GM12878 (cell line): ENCODE data around the gene CARD16. TPM values are rescaled to one million over a fixed set of nuclear protein-coding genes. Genes with fewer than 3 reads are reported as not detected.
"Not testable (repeated sequence)": the region's sequence is repeated elsewhere in the genome, so short reads cannot be mapped to it uniquely, and the experiment has no call there.

ENCODE experiments used
- ATAC-seq: fragments of 200-7000 bp; cut with Tn5 transposase; 3 replicates; pipeline ENCODE4 v1.9.1; 2020; ENCODE audit warnings: mild to moderate bottlenecking, moderate library complexity
- BruUV-seq: library from RNA; stranded (reverse); fragments of 400-500 nt; replicated peaks from 2 replicates; lab custom pipeline; 2021; lab: Mats Ljungman, UMichigan
- CTCF ChIA-PET: fragments of 300-600 bp; sonication (Branson Sonifier 250); formaldehyde crosslinking; extraction: SDS; loops from one replicate; lab custom pipeline; 2021; ENCODE audit warnings: inconsistent platforms; lab: Yijun Ruan, JAX
- POLR2A ChIA-PET: fragments of 350-600 bp; formaldehyde crosslinking; extraction: SDS; loops from one replicate; lab custom pipeline; 2021; ENCODE audit warnings: inconsistent platforms; lab: Charles Lee
- RAD21 ChIA-PET: fragments of 300-600 bp; sonication (Branson Sonifier 250); formaldehyde crosslinking; loops from one replicate; lab custom pipeline; 2023; ENCODE audit warnings: antibody characterized with exemption; ENCODE audit not compliant: unreplicated experiment; lab: Charles Lee
- SMC1A ChIA-PET: fragments of 300-600 bp; sonication (Branson Sonifier 250); formaldehyde crosslinking; loops from one replicate; lab custom pipeline; 2023; ENCODE audit not compliant: unreplicated experiment, uncharacterized antibody; lab: Charles Lee
- DNase-seq: peaks from one replicate; pipeline ENCODE4 v3.0.0-alpha.2; 2011; ENCODE audit warnings: low read depth, low spot score
- FAIRE-seq: peaks from 3 replicates; lab custom pipeline; 2011; peaks lifted over from hg19 to GRCh38; lab: Jason Lieb, UNC
- H2AFZ ChIP-seq: 2 replicates; pipeline ENCODE4 v1.6.0; 2011; ENCODE audit warnings: low read depth, low read length, control low read depth; ENCODE audit not compliant: control insufficient read depth
- H3K27ac ChIP-seq: 2 replicates; pipeline ENCODE4 v1.5.1; 2011; ENCODE audit warnings: control low read depth; ENCODE audit not compliant: control insufficient read depth, insufficient read depth
- H3K27me3 ChIP-seq, 2 experiments: replicated peaks in 1 of 2; 2 replicates each; pipeline versions ENCODE4 v1.6.0 to v1.6.1; 2011; ENCODE audit warnings: low read length in 1 of 2; ENCODE audit not compliant: control insufficient read depth in 2 of 2, insufficient read depth in 2 of 2
- H3K36me3 ChIP-seq, 2 experiments: 2 replicates each; pipeline ENCODE4 v1.5.1; 2011; ENCODE audit warnings: low read length in 1 of 2; ENCODE audit not compliant: control insufficient read depth in 2 of 2, insufficient read depth in 2 of 2
- H3K4me1 ChIP-seq: 2 replicates; pipeline ENCODE4 v1.6.1; 2011; ENCODE audit warnings: mild to moderate bottlenecking, low read length, moderate library complexity, mixed read lengths; ENCODE audit not compliant: control insufficient read depth, insufficient read depth
- H3K4me2 ChIP-seq: 2 replicates; pipeline ENCODE4 v1.6.0; 2011; ENCODE audit warnings: control low read depth; ENCODE audit not compliant: control insufficient read depth, insufficient read depth
- H3K4me3 ChIP-seq: fragments of 200-600 bp; sonication (generic); 2 replicates; pipeline ENCODE4 v1.5.1; 2016
- H3K79me2 ChIP-seq: 2 replicates; pipeline ENCODE4 v1.6.0; 2011; ENCODE audit warnings: low read length; ENCODE audit not compliant: control insufficient read depth, insufficient read depth
- H3K9ac ChIP-seq: 2 replicates; pipeline ENCODE4 v1.8.0; 2011; ENCODE audit warnings: low read length, control low read depth, mixed read lengths; ENCODE audit not compliant: control insufficient read depth, insufficient read depth
- H3K9me3 ChIP-seq: replicated peaks from 3 replicates; pipeline ENCODE4 v1.5.1; 2011; ENCODE audit warnings: mild to moderate bottlenecking, low read length; ENCODE audit not compliant: control insufficient read depth, insufficient read depth
- H4K20me1 ChIP-seq: 2 replicates; pipeline ENCODE4 v1.6.0; 2011; ENCODE audit not compliant: control insufficient read depth, insufficient read depth
- WGBS: methylation state at CpG from one replicate; pipeline ENCODE4 v1.1.6; 2016; ENCODE audit warnings: low lambda C conversion rate; ENCODE audit not compliant: insufficient replicate concordance, insufficient coverage; ENCODE audit errors: missing lambda C conversion rate; 5-methylcytosine and 5-hydroxymethylcytosine counted together
- in situ Hi-C: fragments of 300-500 bp; cut with MboI; formaldehyde crosslinking; loops from 9 replicates; pipeline ENCODE4 v1.14.3; 2018; ENCODE audit warnings: mixed read lengths
- intact Hi-C: fragments of 100-400 bp; cut with micrococcal nuclease; formaldehyde crosslinking; loops from one replicate; pipeline ENCODE4 v1.14.2; 2022; ENCODE audit not compliant: unreplicated experiment
- polyA plus RNA-seq, 11 experiments: library from polyadenylated mRNA; depleted of rRNA in 4 of 11; unstranded in 6 of 11; stranded (reverse) in 5 of 11; fragments of >200 nt; fragmentation: Nextera tagmentation in 4 of 11; fragmentation: Illumina TruSeq in 1 of 11; extraction: Ambion mirVana in 4 of 11; extraction: Trizol in 1 of 11; gene quantifications; 1 replicate in 1 of 11; 2 replicates in 10 of 11; pipeline versions ENCODE4 v1.2.1 to v1.2.3, GENCODE V29; 2011 to 2016; ENCODE audit warnings: inconsistent platforms in 2 of 11, missing spikeins in 2 of 11, low read depth in 1 of 11
- total RNA-seq, 4 experiments: library from RNA; depleted of rRNA in 3 of 4; stranded (reverse); fragments of >200 nt in 3 of 4; fragmentation: Illumina TruSeq in 1 of 4; extraction: Trizol in 1 of 4; gene quantifications; 2 replicates each; pipeline versions ENCODE4 v1.2.1 to v1.2.3, GENCODE V29; 2013 to 2021

Gene CARD16
- total and polyA plus RNA-seq, 10 of the 15 experiments (the other 5 are each of a cell fraction or from before 2014, with no cell fraction given): 11.8 to 76.3 (median 25.9) TPM

GRCh38 chr11:105069749-105070148, 24.6 kb upstream of the CARD16 start:
- POLR2A ChIA-PET, H3K27me3 ChIP-seq, H3K36me3 ChIP-seq, H3K4me2 ChIP-seq, H3K9me3 ChIP-seq, DNase-seq, H3K4me1 ChIP-seq, SMC1A ChIA-PET, BruUV-seq, intact Hi-C loops, CTCF ChIA-PET, H4K20me1 ChIP-seq, in situ Hi-C loops, FAIRE-seq, H3K9ac ChIP-seq, H3K27ac ChIP-seq, H3K4me3 ChIP-seq, ATAC-seq, H2AFZ ChIP-seq, H3K79me2 ChIP-seq: not testable (repeated sequence)
- 50% methylated on average over 1 of the region's 2 CpGs for WGBS
- RAD21 ChIA-PET: interaction anchor here (0.7 kb wide), 1 partner anchor 680 kb away, joined by 4 read pairs; no protein-coding TSS in a partner anchor

GRCh38 chr11:105063245-105063941, 18.3 kb upstream of the CARD16 start:
- RAD21 ChIA-PET, H3K4me1 ChIP-seq, H3K27me3 ChIP-seq, intact Hi-C loops, H2AFZ ChIP-seq, DNase-seq, in situ Hi-C loops, H3K36me3 ChIP-seq, FAIRE-seq, CTCF ChIA-PET, H3K79me2 ChIP-seq, POLR2A ChIA-PET, BruUV-seq, ATAC-seq, H3K27ac ChIP-seq, H3K4me2 ChIP-seq, H3K9ac ChIP-seq, H3K9me3 ChIP-seq, SMC1A ChIA-PET, H3K4me3 ChIP-seq, H4K20me1 ChIP-seq: not testable (repeated sequence)
- 55% methylated on average over 9 of the region's 9 CpGs for WGBS
